GM19324 (cell line): ENCODE measurements around the gene PERP.
"Not testable (repeated sequence)": the region's sequence is repeated elsewhere in the genome, so short reads cannot be mapped to it uniquely, and the experiment has no call there.

Experiments
- ATAC-seq: cut with Tn5 transposase; IDR thresholded peaks from one replicate; pipeline ENCODE4 v1.9.1; 2021; ENCODE audit warnings: mild to moderate bottlenecking, moderate library complexity; ENCODE audit not compliant: unreplicated experiment, low FRiP score

Gene PERP

DNA sequence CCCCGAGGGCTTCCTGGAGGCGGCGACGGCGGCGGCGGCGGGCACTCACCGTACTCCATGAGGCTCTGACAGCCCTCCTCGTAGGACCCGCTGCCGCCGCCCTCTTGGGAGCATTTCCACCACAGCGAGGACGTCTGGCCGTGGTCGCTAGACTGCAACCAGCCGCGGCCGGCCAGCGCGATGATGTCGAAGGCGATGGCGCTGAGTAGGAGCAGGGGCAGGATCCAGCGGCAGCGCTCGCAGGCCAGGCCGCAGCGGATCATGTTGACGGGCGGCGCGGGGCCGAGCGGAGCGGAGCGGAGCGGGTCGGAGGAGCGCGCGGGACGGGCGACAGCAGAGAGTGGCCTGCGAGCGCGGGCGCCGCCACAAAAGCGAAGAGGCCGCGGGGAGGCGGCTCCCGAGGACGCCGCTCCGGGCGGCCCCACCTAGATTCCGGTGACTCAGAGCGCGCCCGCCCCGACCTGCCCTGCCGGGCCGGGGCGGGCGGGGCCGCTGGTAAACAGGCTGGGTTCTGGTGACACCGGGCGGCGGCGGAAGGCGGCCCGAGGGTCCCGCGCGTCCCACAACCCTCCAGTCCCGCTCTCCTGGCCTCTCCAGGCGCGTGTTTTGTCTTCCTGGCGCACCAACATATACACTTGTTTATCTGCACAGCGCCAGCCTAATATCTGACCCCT is at the start of gene PERP:
Gene PERP, minus strand, starts transcription at position 342 of the 674 bp plus-strand sequence. Its CDS starts 79 bp downstream, at position 263.
- peak; percentile 67 for ATAC-seq

DNA sequence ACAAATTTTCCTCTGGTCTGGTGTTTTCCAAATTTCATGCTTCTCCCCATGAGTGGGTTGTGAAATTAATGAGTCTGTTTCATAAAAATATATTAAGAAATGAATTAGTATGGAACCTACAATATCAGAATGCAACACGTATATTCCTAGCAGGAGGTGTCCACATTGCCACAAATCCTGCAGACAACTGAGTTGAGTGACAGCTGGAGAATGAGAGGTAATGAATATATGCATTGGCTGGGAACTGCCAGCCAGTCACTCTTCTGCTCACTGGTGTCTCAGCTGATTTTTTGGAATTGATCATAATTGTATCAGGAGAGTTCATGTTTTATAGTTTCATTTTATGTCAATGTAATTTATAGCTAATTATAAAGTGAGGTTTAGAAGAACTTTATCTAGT is 48.2 kb upstream of the PERP start:
- ATAC-seq, result no peak

DNA sequence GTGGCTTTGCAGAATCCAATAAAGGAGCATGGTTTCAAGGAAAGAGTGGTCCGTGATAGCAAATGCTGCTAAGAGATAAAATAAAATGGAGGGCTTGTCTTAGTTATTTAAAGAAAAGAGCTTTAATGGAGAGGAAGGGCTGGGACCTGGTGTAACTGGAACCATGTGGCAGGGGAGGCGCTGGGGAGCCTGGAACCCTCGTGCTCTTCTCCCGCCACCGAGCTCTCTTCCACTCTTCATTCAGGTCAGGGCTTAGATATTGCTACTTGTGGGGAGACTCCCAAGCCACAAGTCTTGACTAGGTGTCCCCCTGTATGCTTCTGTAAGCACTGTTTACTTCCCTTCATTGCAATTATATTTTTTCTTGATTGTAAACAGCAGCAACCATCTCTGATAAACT is 39.3 kb upstream of the PERP start:
- ATAC-seq, result no peak

DNA sequence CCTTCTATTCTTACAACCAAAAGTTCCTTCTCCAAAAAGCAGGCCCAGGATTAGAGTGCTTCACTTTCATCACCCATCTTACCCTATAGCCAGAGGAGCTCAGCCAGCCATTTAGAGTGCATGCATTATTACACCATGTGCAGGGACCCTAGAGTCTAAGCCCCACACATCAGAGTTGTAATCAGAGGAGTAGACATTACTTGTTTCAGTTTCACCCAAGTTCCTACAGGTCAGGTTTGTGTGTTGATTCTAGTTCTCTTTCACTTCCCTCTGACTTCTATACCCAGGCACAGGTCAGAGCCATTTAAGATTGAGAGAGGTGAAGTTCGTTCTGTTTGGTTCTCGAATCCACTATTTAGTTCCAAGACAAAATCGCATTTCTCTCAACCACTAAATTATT is 38.2 kb upstream of the PERP start:
- ATAC-seq, result no peak

DNA sequence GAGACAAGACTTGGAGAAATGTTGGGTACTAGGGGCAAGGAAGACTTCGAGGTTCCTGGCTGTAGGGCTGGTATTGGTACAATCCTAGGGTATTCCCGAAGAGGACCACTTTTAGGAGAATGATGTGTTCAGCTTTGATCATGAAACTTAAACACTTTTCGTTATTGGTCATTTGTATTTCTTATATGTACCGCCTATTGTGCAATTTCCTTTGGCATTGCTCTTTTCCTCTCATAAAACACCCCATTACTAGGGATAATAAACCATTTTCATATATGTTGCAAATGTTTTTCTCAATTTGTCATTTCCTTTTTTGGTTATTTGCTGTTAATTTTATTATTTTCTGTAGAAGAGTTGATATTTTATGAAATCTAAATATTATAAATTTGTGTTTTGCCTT is 35.6 kb upstream of the PERP start:
- ATAC-seq, result no peak

DNA sequence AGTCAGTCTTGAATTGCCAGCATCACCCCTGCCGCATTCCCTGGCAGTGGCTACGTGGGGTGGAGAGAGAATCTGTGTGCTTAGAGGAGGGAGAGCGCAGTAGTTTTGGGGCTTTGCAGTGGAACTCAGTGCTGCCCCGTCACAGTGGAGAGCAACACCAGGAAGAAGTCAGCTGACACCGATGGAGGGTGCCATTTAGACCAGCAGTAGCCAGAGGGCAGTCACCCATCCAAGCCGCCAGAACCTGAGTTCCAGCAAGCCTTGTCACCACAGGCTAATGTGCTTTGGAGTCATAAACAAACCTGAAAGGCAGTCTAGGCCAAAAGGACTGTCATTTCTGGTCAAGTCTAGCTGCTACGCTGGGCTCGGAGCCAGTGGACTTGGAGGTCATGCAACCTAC is 22.0 kb upstream of the PERP start:
- no peak for ATAC-seq

DNA sequence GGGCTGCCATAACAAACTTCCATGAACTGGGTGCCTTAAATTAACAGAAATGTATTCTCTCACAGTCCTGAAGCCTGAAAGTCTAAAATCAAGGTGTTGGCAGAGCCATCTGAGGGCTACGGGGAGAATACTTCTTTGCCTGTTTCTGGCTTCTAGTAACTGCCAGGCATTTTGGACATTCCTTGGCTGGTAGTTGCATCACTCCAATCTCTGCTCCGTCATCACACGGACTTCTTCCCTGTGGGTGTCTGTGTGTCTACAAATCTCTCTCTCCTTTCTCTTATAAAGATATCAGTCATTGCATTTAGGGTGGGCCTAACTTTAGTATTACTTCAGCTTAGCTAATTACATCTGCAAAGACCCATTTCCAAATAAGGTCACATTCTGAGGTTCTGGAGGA is 20.9 kb upstream of the PERP start:
- ATAC-seq, result no peak

DNA sequence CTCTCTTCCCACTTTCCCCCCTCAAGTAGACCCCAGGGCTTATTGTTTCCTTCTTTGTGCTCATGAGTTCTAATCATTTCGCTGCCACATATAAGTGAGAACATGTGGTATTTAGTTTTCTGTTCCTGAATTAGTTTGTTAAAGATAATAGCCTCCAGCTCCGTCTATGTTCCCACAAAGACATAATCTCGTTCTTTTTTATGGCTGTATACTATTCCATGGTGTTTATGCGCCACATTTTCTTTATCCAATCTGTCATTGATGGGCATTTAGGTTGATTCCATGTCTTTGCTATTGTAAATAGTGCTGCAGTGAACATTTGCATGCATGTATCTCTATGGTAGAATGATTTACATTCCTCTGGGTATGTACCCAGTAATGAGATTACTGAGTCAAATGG is 16.9 kb upstream of the PERP start:
- ATAC-seq, result no peak

DNA sequence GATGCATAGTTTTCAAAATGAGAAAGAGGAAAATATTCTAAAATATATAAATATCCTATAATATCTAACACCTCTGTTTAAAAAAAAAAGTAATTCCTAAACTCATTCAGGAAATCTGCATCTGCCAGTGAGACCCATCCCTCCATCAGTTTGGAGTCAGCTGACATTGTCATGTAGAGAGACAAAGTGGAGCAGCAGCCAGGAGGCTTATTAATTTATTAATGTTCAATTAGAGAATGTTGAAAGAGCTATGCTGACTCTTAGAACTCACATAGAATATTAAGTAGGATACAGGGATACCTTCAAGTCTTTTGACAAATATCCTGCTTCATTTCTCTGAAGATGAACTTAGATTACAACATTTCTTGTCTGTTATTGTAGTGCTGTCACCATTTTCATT is 12.8 kb upstream of the PERP start:
- ATAC-seq, result no peak

DNA sequence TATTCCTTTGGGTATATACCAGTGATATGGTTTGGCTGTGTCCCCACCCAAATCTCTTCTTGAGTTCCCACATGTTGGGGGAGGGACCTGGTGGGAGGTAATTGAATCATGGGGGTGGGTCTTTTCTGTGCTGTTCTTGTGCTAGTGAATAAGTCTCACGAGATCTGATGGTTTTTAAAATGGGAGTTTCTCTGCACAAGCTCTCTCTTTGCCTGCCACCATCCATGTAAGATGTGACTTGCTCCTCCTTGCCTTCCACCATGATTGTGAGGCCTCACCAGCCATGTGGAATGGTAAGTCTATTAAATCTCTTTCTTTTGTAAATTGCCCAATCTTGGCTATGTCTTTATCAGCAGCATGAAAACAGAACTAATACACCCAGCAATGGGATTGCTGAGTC is 12.0 kb upstream of the PERP start:
- not testable (repeated sequence) for ATAC-seq

DNA sequence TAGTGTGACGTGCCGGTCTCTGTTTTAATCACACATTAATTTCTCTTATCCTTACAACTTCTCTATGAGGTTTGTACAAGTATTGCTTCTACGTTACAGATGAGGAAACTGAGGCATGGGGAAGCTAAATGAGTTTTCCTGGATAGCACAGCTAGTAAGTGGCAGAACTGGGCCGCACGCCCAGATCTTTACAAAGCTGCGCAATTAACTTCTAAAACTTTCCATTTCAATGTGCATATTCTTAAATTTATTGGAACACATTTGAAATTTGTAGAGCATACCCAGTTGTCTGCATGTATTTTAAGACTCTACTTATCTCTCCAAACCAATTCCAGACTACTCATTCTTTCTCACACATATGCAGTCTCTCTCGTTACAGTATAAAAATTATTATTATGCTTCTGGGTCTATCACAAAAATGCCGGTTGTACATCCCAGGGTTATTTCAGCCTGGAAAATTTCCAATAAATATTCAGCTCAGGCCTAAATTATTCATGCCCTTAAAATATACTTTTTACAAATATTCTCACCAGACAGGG is 10.2 kb upstream of the PERP start:
- no peak for ATAC-seq

DNA sequence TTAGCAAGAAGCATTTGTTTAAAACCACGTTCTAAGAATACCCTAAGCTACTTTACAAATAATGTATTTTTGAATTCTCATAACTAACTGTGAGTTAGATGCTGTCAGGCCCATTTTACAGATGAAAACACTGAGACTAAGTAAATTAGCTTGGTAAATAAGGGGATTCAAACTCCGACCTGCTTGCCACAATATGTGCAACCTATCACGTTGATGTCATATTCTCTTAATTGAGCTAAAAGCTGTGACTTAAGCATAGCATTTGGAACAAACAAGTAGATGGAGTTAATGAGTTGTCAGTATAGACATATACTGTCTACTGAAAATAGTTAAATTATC is 9.4 kb upstream of the PERP start:
- ATAC-seq, result no peak

DNA sequence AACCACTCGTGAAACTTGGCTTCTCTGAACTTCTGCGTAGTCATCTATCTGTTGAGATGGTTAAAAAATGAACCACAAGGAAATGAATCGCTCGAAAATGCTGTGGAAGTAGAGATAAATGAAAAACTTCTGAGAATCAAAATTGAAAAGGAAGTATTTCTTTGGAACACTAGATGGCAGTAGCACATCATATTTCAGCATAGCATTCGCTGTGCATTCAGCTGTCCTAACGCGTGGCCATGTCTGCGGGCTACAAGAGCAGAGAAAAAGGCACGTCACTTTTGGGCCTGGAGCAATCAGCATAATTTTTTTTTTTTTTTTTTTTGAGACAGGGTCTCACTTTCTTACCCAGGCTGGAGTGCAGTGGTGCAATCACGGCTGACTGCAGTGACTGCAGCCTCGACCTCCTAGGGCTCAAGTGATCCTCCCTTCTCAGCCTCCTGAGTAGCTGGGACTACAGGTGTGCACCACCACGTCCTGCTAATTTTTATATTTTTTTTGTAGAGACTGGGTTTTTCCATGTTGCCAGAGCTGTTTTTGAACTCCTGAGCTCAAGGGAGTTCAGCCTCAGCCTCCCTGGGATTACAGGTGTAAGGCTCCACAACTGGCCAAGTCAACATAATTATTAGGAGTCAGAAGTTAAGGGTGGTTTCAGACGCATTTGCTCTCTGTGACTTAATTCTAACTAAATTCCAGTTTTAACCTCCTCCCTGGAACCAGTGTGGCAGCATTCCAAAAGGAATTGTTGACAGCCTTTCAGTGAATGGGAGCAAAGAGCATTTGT is 8.8 kb upstream of the PERP start:
- no peak for ATAC-seq

DNA sequence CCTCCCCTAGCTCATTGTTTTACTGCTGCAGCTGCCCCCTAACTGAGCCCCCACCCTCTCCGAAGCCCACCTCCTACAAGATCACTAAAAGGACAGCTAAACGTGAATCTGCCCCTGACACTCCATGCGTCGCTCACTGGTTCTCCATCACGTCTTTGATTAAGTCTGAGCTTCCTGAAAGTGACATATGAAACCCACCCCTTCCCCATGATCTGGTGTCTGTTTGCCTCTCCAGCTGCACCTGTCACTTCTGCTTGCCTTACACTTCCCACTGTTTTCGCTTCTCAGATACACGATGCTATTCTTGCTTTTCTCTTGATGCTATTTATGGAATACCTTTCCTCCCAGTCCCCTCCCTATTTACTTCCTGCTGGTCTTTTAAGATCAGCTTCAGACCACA is 8.0 kb upstream of the PERP start:
- ATAC-seq, result no peak

DNA sequence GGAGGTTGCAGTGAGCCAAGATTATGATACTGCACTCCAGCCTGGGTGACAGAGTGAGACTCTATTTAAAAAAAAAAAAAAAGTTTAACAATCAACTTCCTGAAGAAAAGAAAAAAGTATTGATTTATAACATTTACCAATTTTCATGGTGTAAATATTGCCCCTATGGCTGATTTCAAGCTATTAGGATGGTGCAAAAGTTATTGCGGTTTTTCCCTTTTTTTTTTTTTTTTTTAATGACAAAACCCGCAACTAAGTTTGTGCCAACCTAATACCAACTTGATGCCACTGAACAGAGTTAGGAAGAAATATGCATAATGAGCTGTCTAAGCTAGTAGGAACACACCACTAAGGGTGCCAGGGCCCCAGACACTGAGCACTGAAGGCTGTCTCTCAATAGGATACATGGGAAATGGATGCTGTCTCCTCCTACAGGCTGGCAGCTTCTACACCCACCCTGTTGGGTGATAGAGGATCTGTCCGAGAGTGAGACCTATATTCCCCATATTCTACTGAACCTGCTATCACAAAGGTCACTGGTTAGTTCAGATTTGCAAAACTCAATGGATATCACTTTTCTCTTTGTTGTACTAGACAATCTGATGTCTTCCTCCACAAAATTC is 6.5 kb upstream of the PERP start:
- ATAC-seq, result no peak

DNA sequence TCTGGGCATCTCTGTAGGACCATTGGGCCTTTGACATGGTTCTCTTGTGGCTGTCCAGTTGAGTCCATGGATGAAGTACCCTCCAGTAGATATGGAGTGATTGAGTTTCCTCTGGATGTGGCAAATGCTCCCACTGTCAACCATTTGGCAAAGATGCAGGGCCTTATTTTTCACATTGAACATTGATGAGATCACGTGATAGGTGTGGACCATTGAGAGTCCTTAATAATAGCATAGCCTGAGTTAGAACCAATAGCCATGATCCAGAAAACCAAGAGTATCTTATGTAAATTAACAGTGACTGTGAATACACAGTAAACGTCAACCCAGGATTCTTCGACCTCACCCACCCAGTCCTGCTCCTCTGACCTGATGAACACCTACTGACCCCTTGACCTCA is 3.0 kb upstream of the PERP start:
- ATAC-seq, result no peak

DNA sequence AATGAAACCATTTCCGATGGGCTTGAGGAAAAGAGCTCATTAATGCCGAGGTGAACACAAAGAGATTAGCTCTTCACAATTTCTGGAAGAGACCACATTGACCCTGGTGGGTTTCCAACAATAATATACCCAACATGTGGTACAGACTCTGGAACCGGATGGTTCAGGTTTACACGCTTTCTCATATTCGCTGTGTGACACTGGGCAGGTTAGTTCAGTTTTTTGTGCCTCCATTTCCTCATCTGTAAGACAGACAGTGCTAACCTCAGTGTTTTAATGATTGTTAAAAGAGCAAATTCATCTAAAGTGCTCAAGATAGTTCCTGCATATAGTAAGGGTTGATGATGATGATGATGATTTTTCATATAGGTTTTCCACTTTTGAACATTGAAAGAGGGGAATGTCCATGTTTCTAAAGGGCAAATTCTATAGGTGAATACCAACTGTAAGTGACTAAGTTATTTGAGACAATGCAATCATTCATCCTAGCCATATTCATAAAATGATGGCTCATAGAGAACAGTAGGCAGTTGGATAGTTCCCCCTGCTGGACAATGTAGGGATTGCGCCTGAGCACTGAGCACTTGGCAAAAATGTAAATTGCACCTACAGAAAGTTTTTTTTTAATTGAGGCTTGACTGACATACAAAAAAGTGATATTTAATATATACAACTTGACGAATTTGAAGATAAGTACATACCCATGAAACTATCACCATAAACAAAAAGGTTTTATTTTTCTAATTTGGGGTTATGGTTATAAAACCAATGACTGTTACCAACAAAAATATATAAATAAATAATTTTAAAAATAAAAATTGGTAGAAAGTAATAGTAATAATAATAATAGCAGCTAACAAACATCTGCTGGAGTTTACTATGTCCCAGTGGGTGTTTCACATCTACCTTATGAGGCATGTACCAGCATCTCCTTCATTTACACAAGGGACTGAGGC is 2.1 kb upstream of the PERP start:
- ATAC-seq, result peak; percentile 46

DNA sequence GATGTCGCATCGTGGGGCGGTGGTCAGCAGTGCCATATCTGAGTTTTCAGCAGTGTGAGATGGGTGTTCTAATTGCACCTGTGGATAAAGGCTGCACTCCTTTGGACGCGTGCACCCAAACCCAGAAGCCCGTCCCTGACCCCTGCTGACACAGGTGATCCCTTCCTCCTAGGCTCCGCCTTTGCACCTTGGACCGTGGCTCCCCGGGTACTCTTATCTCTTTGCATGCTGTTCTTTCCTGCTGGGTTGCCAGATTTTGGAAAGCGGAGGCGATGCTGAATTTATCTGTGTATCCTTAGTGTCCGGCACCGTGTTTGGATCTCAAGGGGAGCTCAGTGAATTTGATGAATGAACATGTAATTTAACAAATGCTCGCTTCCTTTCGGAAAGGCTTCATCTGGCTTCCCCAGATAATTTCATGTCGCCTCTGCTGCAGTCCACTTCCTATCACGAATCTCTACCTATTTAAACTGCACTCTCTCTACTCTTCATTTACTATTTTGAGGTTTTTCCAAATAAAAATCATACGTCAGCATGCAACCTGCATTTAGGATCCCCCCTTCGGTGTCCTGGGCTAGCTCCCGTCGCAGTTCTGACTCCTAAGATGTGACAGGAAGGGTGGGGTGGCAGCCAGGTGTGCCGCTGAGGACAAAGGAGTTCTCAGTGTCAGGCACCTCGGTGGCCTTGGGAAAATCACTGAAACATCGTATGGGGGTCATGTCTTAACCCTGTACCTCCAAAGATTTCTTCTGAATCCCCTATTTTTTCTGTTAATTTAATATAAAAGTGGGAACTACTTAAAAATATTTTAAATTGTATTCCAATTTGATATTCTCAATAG is 753 bp upstream of the PERP start:
- no peak for ATAC-seq

DNA sequence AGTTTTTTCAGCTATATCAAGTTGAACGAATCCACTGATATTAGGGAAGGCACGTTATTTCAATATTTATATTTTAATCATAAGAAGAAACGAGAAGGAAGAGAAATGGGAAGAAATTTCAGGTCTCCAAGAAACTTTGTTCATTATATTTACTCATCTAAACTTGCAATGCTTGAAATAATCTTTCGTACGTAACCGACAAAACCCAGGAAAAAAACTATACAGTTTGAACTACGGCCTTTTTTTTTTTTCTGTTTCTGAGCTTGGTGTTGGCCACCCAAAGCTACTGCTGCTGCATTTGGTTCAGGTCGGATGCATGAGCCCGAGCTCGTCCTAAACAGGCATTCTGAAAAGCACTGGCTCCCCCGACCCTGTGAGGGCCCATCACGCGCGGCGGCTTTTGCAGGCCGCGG is 548 bp downstream of the PERP start:
- ATAC-seq, result no peak
